ENCODE data around the gene WDR53. TPM values are rescaled to one million over a fixed set of nuclear protein-coding genes. Genes with fewer than 3 reads are reported as not detected.
"Not testable (repeated sequence)": the region's sequence is repeated elsewhere in the genome, so short reads cannot be mapped to it uniquely, and the experiment has no call there.

WDR53 gene
- total RNA-seq, 1 donor from 2014 or later, result 12.2 TPM

DNA sequence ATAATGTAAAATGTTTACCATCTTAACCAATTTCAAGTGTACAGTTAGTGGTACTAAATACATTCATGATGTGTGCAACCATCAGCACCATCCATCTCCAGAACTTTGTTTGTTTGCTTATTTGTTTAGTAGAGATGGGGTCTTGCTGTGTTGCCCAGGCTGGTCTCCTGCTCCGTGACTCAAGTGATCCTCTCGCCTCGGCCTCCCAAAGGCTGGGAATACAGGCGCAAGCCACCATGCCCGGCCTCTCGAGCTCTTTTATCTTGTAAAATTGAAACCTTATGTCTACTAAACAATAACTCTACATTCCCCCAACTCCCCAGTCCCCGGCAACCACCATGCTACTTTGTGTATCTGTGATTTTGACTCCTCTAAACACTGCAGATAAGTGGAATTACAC is 32.0 kb upstream of the WDR53 start:
- Mint-ChIP-seq H3K27ac (ENCODE audit: unreplicated experiment) (no peak overlapping the region), H3K9me3 (ENCODE audit: low read depth) (no peaks in the 10 kb centered on the region), H3K4me3 (ENCODE audit: unreplicated experiment) (no peak overlapping the region), H3K4me1 (ENCODE audit: low read depth) (peaks cover 3% of the 10 kb centered on the region), H3K36me3 (ENCODE audit: low read depth) (no peaks in the 10 kb centered on the region), H3K27me3 (ENCODE audit: low read depth) (peaks cover 24% of the 10 kb centered on the region)
- TF ChIP-seq, protein P1, sequence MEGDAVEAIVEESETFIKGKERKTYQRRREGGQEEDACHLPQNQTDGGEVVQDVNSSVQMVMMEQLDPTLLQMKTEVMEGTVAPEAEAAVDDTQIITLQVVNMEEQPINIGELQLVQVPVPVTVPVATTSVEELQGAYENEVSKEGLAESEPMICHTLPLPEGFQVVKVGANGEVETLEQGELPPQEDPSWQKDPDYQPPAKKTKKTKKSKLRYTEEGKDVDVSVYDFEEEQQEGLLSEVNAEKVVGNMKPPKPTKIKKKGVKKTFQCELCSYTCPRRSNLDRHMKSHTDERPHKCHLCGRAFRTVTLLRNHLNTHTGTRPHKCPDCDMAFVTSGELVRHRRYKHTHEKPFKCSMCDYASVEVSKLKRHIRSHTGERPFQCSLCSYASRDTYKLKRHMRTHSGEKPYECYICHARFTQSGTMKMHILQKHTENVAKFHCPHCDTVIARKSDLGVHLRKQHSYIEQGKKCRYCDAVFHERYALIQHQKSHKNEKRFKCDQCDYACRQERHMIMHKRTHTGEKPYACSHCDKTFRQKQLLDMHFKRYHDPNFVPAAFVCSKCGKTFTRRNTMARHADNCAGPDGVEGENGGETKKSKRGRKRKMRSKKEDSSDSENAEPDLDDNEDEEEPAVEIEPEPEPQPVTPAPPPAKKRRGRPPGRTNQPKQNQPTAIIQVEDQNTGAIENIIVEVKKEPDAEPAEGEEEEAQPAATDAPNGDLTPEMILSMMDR (IDR thresholded peaks at IDR 0.05), result no peak
- DNase-seq (ENCODE audit: low spot score), result no peak

DNA sequence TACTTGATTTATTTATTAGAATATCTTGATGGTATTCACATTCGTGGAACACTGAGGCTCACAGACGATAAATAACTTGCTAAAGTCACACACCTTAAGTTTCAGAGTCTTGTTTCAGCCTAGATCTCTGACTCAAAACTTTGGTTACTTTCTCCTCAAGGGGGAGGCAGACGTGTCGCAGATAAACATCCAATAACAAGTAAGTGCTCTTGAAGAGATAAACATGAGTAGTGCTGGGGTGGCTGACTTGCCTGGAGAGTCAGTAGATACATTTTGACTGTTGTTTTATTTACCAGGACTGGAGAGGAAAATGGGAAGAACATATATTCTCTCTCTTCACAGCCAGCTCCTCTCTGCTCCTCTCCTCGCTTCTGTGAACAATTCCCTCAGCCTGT is 31.4 kb upstream of the WDR53 start:
- DNase-seq (ENCODE audit: low spot score), result no peak
- Mint-ChIP-seq H3K27ac (ENCODE audit: unreplicated experiment) (no peak overlapping the region), H3K4me3 (ENCODE audit: unreplicated experiment) (no peak overlapping the region), H3K9me3 (ENCODE audit: low read depth) (no peaks in the 10 kb centered on the region), H3K27me3 (ENCODE audit: low read depth) (peaks cover 20% of the 10 kb centered on the region), H3K36me3 (ENCODE audit: low read depth) (no peaks in the 10 kb centered on the region), H3K4me1 (ENCODE audit: low read depth) (peaks cover 3% of the 10 kb centered on the region)
- TF ChIP-seq, protein P1 (IDR thresholded peaks at IDR 0.05), result no peak

DNA sequence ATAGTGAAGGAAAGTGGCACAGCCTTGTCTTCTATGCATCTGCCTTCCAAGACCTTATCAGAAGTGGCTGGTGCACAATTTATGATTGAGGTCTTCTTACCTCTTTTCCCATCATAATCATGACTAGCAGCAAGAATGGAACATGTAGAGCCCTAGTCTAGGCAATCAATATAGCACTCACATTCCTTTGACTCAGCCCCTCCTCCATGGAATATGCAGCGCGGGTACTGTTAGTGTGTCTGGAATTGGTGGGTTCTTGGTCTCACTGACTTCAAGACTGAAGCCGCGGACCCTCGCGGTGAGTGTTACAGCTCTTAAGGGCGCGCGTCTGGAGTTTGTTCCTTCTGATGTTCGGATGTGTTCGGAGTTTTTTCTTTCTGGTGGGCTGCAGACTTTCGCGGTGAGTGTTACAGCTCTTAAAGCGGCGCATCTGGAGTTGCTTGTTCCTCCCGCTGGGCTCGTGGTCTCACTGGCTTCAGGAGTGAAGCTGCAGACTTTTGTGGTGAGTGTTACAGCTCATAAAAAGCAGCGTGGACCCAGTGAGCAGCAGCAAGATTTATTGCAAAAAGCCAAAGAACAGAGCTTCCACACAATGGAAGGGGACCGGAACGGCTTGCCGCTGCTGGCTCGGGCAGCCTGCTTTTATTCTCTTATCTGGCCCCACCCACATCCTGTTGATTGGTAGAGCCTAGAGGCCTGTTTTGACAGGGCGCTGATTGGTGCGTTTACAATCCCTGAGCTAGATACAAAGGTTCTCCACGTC is 29.8 kb upstream of the WDR53 start:
- H3K9me3 Mint-ChIP-seq (ENCODE audit: low read depth); DNase-seq (ENCODE audit: low spot score); H3K4me3 Mint-ChIP-seq (ENCODE audit: unreplicated experiment); H3K27ac Mint-ChIP-seq (ENCODE audit: unreplicated experiment); H3K36me3 Mint-ChIP-seq (ENCODE audit: low read depth); H3K4me1 Mint-ChIP-seq (ENCODE audit: low read depth): not testable (repeated sequence)
- H3K27me3 Mint-ChIP-seq (ENCODE audit: low read depth), result peaks cover 25% of the 10 kb centered on the region

DNA sequence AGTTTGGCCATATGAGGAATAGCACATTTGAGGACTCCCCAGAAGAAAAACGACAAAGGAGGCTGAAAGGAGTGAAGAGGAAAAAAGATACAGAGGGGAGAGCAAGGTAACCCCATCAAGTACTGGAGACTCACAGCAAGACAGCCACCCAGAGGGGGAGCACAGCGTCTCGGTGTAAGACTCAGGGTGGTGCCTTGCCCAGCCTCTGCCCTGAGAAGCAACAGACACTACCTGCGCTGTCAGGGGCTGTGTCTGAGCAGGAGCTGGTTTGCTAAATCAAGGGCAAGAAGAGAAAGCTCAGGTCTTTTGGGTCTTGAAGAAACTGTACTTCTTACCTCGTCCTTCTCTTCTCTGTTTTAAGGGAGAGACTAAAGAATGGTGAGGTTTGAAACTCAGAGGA is 28.0 kb upstream of the WDR53 start:
- Mint-ChIP-seq H3K9me3 (ENCODE audit: low read depth) (no peaks in the 10 kb centered on the region), H3K27ac (ENCODE audit: unreplicated experiment) (no peak overlapping the region), H3K4me3 (ENCODE audit: unreplicated experiment) (no peak overlapping the region), H3K36me3 (ENCODE audit: low read depth) (no peaks in the 10 kb centered on the region), H3K4me1 (ENCODE audit: low read depth) (no peaks in the 10 kb centered on the region), H3K27me3 (ENCODE audit: low read depth) (peaks cover 23% of the 10 kb centered on the region)
- no peak for DNase-seq (ENCODE audit: low spot score)
- TF ChIP-seq, protein P1 (IDR thresholded peaks at IDR 0.05), result no peak

DNA sequence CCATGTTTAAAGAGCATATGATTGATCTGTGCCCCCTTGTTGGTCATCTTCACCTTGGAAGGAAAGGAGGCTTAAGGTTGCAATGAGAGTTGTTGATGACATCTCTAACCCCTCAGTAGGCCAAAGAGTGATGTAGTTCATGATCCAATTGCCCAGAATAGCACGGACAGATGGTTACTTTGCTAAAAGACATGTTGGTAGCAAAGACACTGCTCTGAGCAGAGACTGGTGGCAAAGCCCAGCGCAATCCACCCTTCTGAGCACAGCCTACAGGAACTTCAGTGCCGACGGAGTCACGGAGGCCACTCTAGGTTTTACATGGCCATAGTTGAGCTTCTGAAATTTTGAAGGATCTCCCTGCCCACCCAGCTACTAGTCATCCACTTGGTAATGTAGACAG is 21.9 kb upstream of the WDR53 start:
- TF ChIP-seq, protein P1 (IDR thresholded peaks at IDR 0.05), result no peak
- Mint-ChIP-seq H3K36me3 (ENCODE audit: low read depth) (no peaks in the 10 kb centered on the region), H3K27ac (ENCODE audit: unreplicated experiment) (no peak overlapping the region), H3K9me3 (ENCODE audit: low read depth) (no peaks in the 10 kb centered on the region), H3K4me3 (ENCODE audit: unreplicated experiment) (no peak overlapping the region), H3K27me3 (ENCODE audit: low read depth) (peaks cover 6% of the 10 kb centered on the region), H3K4me1 (ENCODE audit: low read depth) (no peaks in the 10 kb centered on the region)
- no peak for DNase-seq (ENCODE audit: low spot score)
